Measurements from ENCODE around the gene SHISA4. TPM values are rescaled to one million over a fixed set of nuclear protein-coding genes. Genes with fewer than 3 reads are reported as not detected.
A peak's percentile ranks its signal among the peaks of the same experiment; 100 is the strongest.

Gene SHISA4
- total RNA-seq, 1 donor from 2014 or later: 10.1 TPM

DNA sequence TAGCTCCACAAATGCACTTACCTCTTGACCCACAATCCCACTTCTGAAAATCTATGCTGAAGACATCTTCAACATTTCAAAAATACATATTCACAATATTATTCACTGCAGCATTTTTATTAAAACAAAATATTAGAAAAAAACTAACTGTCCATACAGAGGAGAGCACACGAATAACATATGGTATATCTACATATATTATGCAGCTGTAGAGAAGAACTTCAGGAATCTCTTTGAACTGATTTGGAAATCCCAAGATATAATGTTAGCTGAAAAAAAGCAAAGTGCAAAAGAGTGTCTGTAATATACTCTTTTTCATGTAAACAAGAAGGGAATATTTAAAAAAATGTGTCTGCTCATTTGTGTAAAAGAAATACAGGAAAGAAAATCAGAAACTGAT is 48.2 kb upstream of the SHISA4 start:
- no peak for TF ChIP-seq CTCF (IDR thresholded peaks at IDR 0.05; ENCODE audit: insufficient read depth, low read depth, low read length)
- TF ChIP-seq EZH2 (IDR thresholded peaks at IDR 0.05; ENCODE audit: insufficient read depth, low read length): no peak
- H3K36me3 Mint-ChIP-seq (ENCODE audit: low read depth, unreplicated experiment): no peaks in the 10 kb centered on the region
- no peaks in the 10 kb centered on the region for H3K27me3 ChIP-seq (ENCODE audit: insufficient read depth, low read length)
- H3K4me3 ChIP-seq (ENCODE audit: insufficient read depth, low read depth, low read length): no peak overlapping the region
- no peaks in the 10 kb centered on the region for H3K9me3 ChIP-seq (ENCODE audit: insufficient read depth, low read depth, low read length)
- no peak overlapping the region for H3K27ac Mint-ChIP-seq (ENCODE audit: unreplicated experiment)
- peaks cover 4% of the 10 kb centered on the region for H3K36me3 ChIP-seq (ENCODE audit: insufficient read depth, low read length)
- FAIRE-seq (no peak), DNase-seq (ENCODE audit: low read depth) (no peak)
- H3K4me1 Mint-ChIP-seq (ENCODE audit: low read depth, unreplicated experiment): peaks cover 5% of the 10 kb centered on the region
- H3K27ac ChIP-seq (ENCODE audit: low read depth, low read length): no peak overlapping the region
- no peak overlapping the region for H3K4me2 ChIP-seq (ENCODE audit: low read length)
- no peak overlapping the region for H3K9ac ChIP-seq (ENCODE audit: low read length)
- no peak overlapping the region for H2AFZ ChIP-seq (ENCODE audit: low read depth, low read length)
- peaks cover 97% of the 10 kb centered on the region for H3K79me2 ChIP-seq (ENCODE audit: insufficient read depth, low read length)
- H4K20me1 ChIP-seq (ENCODE audit: insufficient read depth, low read length): peaks cover 61% of the 10 kb centered on the region
- no peaks in the 10 kb centered on the region for H3K27me3 Mint-ChIP-seq (ENCODE audit: low read depth, unreplicated experiment)
- H3K4me1 ChIP-seq (ENCODE audit: insufficient read depth, low read length): peaks cover 4% of the 10 kb centered on the region
- no peaks in the 10 kb centered on the region for H3K9me3 Mint-ChIP-seq (ENCODE audit: unreplicated experiment)
- no peak overlapping the region for H3K4me3 Mint-ChIP-seq (ENCODE audit: unreplicated experiment)

GRCh38 chr1:201841265-201841912 is 47.3 kb upstream of the SHISA4 start:
- Histone ChIP-seq H3K27me3 (ENCODE audit: insufficient read depth, low read length) (no peaks in the 10 kb centered on the region), H3K9me3 (ENCODE audit: insufficient read depth, low read depth, low read length) (no peaks in the 10 kb centered on the region), H3K4me3 (ENCODE audit: insufficient read depth, low read depth, low read length) (no peak overlapping the region), H2AFZ (ENCODE audit: low read depth, low read length) (no peak overlapping the region), H3K9ac (ENCODE audit: low read length) (no peak overlapping the region), H3K4me2 (ENCODE audit: low read length) (no peak overlapping the region), H3K4me1 (ENCODE audit: insufficient read depth, low read length) (peaks cover 12% of the 10 kb centered on the region), H3K27ac (ENCODE audit: low read depth, low read length) (no peak overlapping the region), H3K79me2 (ENCODE audit: insufficient read depth, low read length) (peaks cover 98% of the 10 kb centered on the region), H4K20me1 (ENCODE audit: insufficient read depth, low read length) (peaks cover 58% of the 10 kb centered on the region), H3K36me3 (ENCODE audit: insufficient read depth, low read length) (no peaks in the 10 kb centered on the region)
- Mint-ChIP-seq H3K9me3 (ENCODE audit: unreplicated experiment) (no peaks in the 10 kb centered on the region), H3K27me3 (ENCODE audit: low read depth, unreplicated experiment) (no peaks in the 10 kb centered on the region), H3K4me1 (ENCODE audit: low read depth, unreplicated experiment) (peaks cover 7% of the 10 kb centered on the region), H3K4me3 (ENCODE audit: unreplicated experiment) (no peak overlapping the region), H3K36me3 (ENCODE audit: low read depth, unreplicated experiment) (no peaks in the 10 kb centered on the region), H3K27ac (ENCODE audit: unreplicated experiment) (no peak overlapping the region)
- FAIRE-seq (no peak), DNase-seq (ENCODE audit: low read depth) (no peak)
- TF ChIP-seq EZH2 (IDR thresholded peaks at IDR 0.05; ENCODE audit: insufficient read depth, low read length): no peak
- no peak for TF ChIP-seq CTCF (IDR thresholded peaks at IDR 0.05; ENCODE audit: insufficient read depth, low read depth, low read length)

- Histone ChIP-seq H3K4me2 (ENCODE audit: low read length) (no peak overlapping the region), H3K27ac (ENCODE audit: low read depth, low read length) (no peak overlapping the region), H3K27me3 (ENCODE audit: insufficient read depth, low read length) (no peaks in the 10 kb centered on the region), H3K4me1 (ENCODE audit: insufficient read depth, low read length) (peaks cover 15% of the 10 kb centered on the region), H3K79me2 (ENCODE audit: insufficient read depth, low read length) (peaks cover 98% of the 10 kb centered on the region), H3K36me3 (ENCODE audit: insufficient read depth, low read length) (no peaks in the 10 kb centered on the region), H3K4me3 (ENCODE audit: insufficient read depth, low read depth, low read length) (no peak overlapping the region), H2AFZ (ENCODE audit: low read depth, low read length) (no peak overlapping the region), H4K20me1 (ENCODE audit: insufficient read depth, low read length) (peaks cover 52% of the 10 kb centered on the region), H3K9ac (ENCODE audit: low read length) (no peak overlapping the region), H3K9me3 (ENCODE audit: insufficient read depth, low read depth, low read length) (no peaks in the 10 kb centered on the region)
- DNase-seq (ENCODE audit: low read depth) (no peak), FAIRE-seq (peak; percentile 60)
- peaks cover 7% of the 10 kb centered on the region for H3K4me1 Mint-ChIP-seq (ENCODE audit: low read depth, unreplicated experiment)
- no peaks in the 10 kb centered on the region for H3K36me3 Mint-ChIP-seq (ENCODE audit: low read depth, unreplicated experiment)
- H3K9me3 Mint-ChIP-seq (ENCODE audit: unreplicated experiment): no peaks in the 10 kb centered on the region
- H3K27ac Mint-ChIP-seq (ENCODE audit: unreplicated experiment): no peak overlapping the region
- TF ChIP-seq CTCF (IDR thresholded peaks at IDR 0.05; ENCODE audit: insufficient read depth, low read depth, low read length) (no peak), EZH2 (IDR thresholded peaks at IDR 0.05; ENCODE audit: insufficient read depth, low read length) (no peak)
- no peaks in the 10 kb centered on the region for H3K27me3 Mint-ChIP-seq (ENCODE audit: low read depth, unreplicated experiment)
- no peak overlapping the region for H3K4me3 Mint-ChIP-seq (ENCODE audit: unreplicated experiment)
Measured at GRCh38 chr1:201842472-201843027, 46.1 kb upstream of the SHISA4 start.
